Heart left ventricle (tissue), 13 donors: ENCODE results near the gene ANK3.

Experiments
- CTCF ChIP-seq, 12 donors: fragments of 200-600 bp; sonication (generic) in 4 of 12; IDR thresholded peaks; one replicate each; pipeline versions ENCODE4 v1.5.0 to v1.8.0; 2018 to 2022; ENCODE audit warnings: antibody characterized with exemption in 12 of 12, mild to moderate bottlenecking in 5 of 12
- POLR2A ChIP-seq, 2 donors: fragments of 450-650 bp; IDR thresholded peaks; one replicate each; pipeline ENCODE4 v1.6.1; 2017; ENCODE audit warnings: antibody characterized with exemption in 2 of 2, mild to moderate bottlenecking in 2 of 2, moderate library complexity in 2 of 2
- donor health status: ischemic (EF 13 %, LVEDD 7.1; RV severe dilation, severe dysfunction).
- donor health status: DM: no; HTN: yes; CAD: no.
- donor health status: DM: no; HTN: no; CAD: no.
- donor health status: ischemic (EF 25% LVEDD 6.9; RV normal size, moderate dysfunction).
- donor health status: ischemic (EF 25% LVEDD 5.7; RV mildly dilated, moderate dysfunction).
- donor health status: ischemic (EF 35%, LVEDD 5.7; RV mildly dilated, moderate dysfunction).
- donor health status: nonischemic (EF 11% LVEDD 7.7; RV severe dilation, severe dysfunction).
- donor health status: DM: yes; HTN: yes; CAD: no.
- donor health status: PGD.
- donor health status: ischemic (EF 29% LVEDD 5.4; RV normal size, mild dysfunction).
- donor health status: nonischemic (EF 23%, LVEDD 6.1; RV moderate dilation, normal function).

DNA sequence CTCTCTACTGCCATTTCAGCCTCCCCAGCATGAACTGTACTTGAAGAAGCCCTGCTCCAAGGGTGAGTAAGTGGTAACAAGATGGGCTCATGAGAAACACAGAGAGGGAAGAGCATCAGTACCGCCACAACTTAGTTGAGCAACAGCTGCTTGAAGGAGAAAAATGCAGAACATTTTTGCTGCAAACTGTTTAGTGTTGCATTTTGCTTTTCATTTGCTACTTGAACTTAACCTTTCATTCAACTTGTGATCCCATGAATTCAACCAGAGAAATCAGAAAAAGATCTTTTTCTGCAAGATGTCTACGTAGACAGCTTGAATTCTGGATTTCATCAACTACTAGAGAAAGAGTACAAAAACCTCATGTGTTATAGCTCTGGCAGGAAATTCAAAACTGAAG lies 40.7 kb downstream of the ANK3 start:
- no peak for TF ChIP-seq CTCF (IDR thresholded peaks at IDR 0.05)
- no peak for TF ChIP-seq POLR2A (IDR thresholded peaks at IDR 0.05)
